NT2/D1 (cell line): Measurements from ENCODE around the gene PHLDB1.

Source experiments
- DNase-seq: peaks from one replicate; pipeline ENCODE4 v3.0.0-alpha.2; 2011; ENCODE audit warnings: low read depth, low spot score
- H3K27me3 ChIP-seq: 2 replicates; pipeline ENCODE4 v1.6.0; 2011; ENCODE audit warnings: mild to moderate bottlenecking; ENCODE audit not compliant: insufficient read length, insufficient read depth
- H3K36me3 ChIP-seq: 2 replicates; pipeline ENCODE4 v1.6.1; 2011; ENCODE audit warnings: mild to moderate bottlenecking, low read length, mixed read lengths; ENCODE audit not compliant: insufficient read depth, insufficient read length
- H3K4me1 ChIP-seq: 2 replicates; pipeline ENCODE4 v1.5.1; 2011; ENCODE audit not compliant: insufficient read depth, insufficient read length
- H3K4me3 ChIP-seq: 2 replicates; pipeline ENCODE4 v1.5.1; 2011; ENCODE audit warnings: low read depth; ENCODE audit not compliant: insufficient read length
- H3K9ac ChIP-seq: 2 replicates; pipeline ENCODE4 v1.6.0; 2011; ENCODE audit warnings: low read depth; ENCODE audit not compliant: insufficient read length
- H3K9me3 ChIP-seq: 2 replicates; pipeline ENCODE4 v1.5.1; 2011; ENCODE audit warnings: mild to moderate bottlenecking, low read length; ENCODE audit not compliant: insufficient read depth
- SUZ12 ChIP-seq: IDR thresholded peaks from 2 replicates; pipeline ENCODE4 v1.6.1; 2011; ENCODE audit not compliant: insufficient read length, insufficient read depth; ENCODE audit errors: extremely low read depth
- YY1 ChIP-seq: IDR thresholded peaks from 2 replicates; pipeline ENCODE4 v1.6.1; 2011; ENCODE audit not compliant: insufficient read length, insufficient read depth
- ZNF274 ChIP-seq: IDR thresholded peaks from 2 replicates; pipeline ENCODE4 v1.6.1; 2011; ENCODE audit warnings: mild to moderate bottlenecking, low read depth, low read length

The PHLDB1 gene

GRCh38 chr11:118646393-118646792, 39.0 kb downstream of the PHLDB1 start:
- no peak for DNase-seq
- H3K9me3 ChIP-seq: no peaks in the 10 kb centered on the region
- no peak overlapping the region for H3K9ac ChIP-seq
- no peak overlapping the region for H3K4me3 ChIP-seq
- no peaks in the 10 kb centered on the region for H3K27me3 ChIP-seq
- peaks cover 1% of the 10 kb centered on the region for H3K4me1 ChIP-seq
- H3K36me3 ChIP-seq: peaks cover 87% of the 10 kb centered on the region
- TF ChIP-seq ZNF274 (no peak), SUZ12 (no peak), YY1 (no peak)

GRCh38 chr11:118648291-118648690, 40.9 kb downstream of the PHLDB1 start:
- H3K36me3 ChIP-seq: peaks cover 88% of the 10 kb centered on the region
- H3K9me3 ChIP-seq: no peaks in the 10 kb centered on the region
- H3K4me1 ChIP-seq: no peaks in the 10 kb centered on the region
- H3K4me3 ChIP-seq: no peak overlapping the region
- no peak for DNase-seq
- no peak overlapping the region for H3K9ac ChIP-seq
- TF ChIP-seq YY1: no peak
- no peak for TF ChIP-seq SUZ12
- no peak for TF ChIP-seq ZNF274
- H3K27me3 ChIP-seq: no peaks in the 10 kb centered on the region

DNA sequence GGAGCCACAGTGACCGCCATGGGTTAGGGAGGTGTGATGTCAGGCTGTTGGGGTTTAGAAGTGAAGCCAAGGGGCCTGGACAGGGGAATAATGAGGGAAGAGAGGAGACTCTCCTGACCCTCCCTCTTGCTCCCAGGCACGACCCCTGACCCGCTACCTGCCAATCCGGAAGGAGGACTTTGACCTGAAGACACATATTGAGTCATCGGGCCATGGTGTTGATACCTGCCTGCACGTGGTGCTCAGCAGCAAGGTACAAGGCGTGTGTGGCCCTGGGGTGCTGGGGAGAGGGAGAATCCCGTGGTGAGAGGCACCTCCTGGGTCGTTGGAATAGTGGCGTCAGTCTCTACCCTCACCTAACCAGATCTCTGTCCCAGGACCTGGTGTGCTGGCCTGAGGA, 42.5 kb downstream of the PHLDB1 start:
- no peaks in the 10 kb centered on the region for H3K4me1 ChIP-seq
- H3K36me3 ChIP-seq: peaks cover 80% of the 10 kb centered on the region
- no peaks in the 10 kb centered on the region for H3K9me3 ChIP-seq
- no peak overlapping the region for H3K9ac ChIP-seq
- no peaks in the 10 kb centered on the region for H3K27me3 ChIP-seq
- no peak overlapping the region for H3K4me3 ChIP-seq
- TF ChIP-seq YY1: no peak
- TF ChIP-seq ZNF274: no peak
- no peak for TF ChIP-seq SUZ12
- DNase-seq: no peak

DNA sequence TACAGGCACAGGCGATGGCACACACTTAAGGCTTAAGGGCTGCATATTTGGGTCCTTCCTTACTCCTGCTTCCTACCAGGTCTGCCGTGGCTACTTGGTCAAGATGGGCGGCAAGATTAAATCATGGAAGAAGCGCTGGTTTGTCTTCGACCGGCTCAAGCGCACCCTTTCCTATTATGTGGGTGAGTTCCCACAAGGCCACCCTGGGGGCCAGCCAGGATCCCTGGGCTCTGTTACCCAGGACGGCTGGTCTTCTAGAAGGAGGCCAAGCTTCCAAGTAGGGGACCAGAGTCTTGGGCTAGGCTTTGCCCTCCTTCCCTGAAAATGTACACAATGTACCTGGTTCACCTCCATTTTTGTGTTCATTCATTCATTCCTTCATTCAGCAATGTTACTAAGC, 43.0 kb downstream of the PHLDB1 start:
- Histone ChIP-seq H3K4me3 (no peak overlapping the region), H3K9ac (no peak overlapping the region), H3K9me3 (no peaks in the 10 kb centered on the region), H3K36me3 (peaks cover 80% of the 10 kb centered on the region), H3K4me1 (no peaks in the 10 kb centered on the region), H3K27me3 (no peaks in the 10 kb centered on the region)
- DNase-seq: no peak
- no peak for TF ChIP-seq YY1
- TF ChIP-seq ZNF274: no peak
- no peak for TF ChIP-seq SUZ12

- TF ChIP-seq YY1 (no peak), SUZ12 (no peak), ZNF274 (no peak)
- H3K4me1 ChIP-seq: no peaks in the 10 kb centered on the region
- H3K36me3 ChIP-seq: peaks cover 80% of the 10 kb centered on the region
- no peaks in the 10 kb centered on the region for H3K27me3 ChIP-seq
- DNase-seq: no peak
- H3K9me3 ChIP-seq: no peaks in the 10 kb centered on the region
- no peak overlapping the region for H3K9ac ChIP-seq
- H3K4me3 ChIP-seq: no peak overlapping the region
These were observed 44.4 kb downstream of the PHLDB1 start for GRCh38 chr11:118651820-118652219.

GRCh38 chr11:118652681-118653181, 45.3 kb downstream of the PHLDB1 start:
- Histone ChIP-seq H3K4me3 (no peak overlapping the region), H3K4me1 (no peaks in the 10 kb centered on the region), H3K9me3 (no peaks in the 10 kb centered on the region), H3K27me3 (no peaks in the 10 kb centered on the region), H3K9ac (no peak overlapping the region), H3K36me3 (peaks cover 84% of the 10 kb centered on the region)
- TF ChIP-seq ZNF274 (no peak), YY1 (no peak), SUZ12 (no peak)
- DNase-seq: no peak

DNA sequence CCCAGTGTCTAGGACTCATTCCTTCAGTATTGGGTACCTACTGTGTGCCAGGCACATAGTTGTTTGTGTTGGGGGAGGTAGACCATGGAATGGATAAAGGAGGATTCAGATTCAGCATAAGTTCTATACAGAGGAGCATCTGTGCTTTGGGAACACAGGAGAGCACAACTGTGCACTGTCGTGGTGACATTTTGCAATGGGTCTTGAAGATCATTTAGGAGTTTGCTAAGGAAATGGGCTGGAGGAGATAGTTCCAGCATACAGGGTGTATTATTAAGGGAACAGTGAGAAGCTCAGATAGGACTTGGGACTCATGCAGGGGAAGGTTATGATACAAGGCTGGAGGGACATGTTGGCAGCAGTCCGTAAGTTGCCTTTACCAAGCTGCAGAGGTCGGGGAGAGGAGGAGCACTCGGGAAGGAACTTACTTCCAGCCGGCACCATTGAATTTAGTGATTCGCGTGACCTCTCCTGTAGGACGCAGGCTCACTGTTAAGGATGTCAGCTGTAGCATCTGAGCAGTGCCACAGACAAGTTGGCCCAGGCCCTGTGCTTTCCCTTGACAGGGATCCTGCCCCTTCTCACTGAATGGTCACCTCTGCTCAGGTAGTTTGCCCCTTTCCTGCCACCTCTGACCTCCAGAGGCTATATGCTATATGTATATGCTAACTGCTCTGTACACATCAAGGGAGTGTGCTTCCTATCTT, 46.4 kb downstream of the PHLDB1 start:
- no peak overlapping the region for H3K4me3 ChIP-seq
- H3K36me3 ChIP-seq: peaks cover 80% of the 10 kb centered on the region
- H3K9me3 ChIP-seq: no peaks in the 10 kb centered on the region
- no peak for TF ChIP-seq ZNF274
- no peak for TF ChIP-seq SUZ12
- TF ChIP-seq YY1: no peak
- no peak overlapping the region for H3K9ac ChIP-seq
- H3K27me3 ChIP-seq: no peaks in the 10 kb centered on the region
- DNase-seq: no peak
- peaks cover 7% of the 10 kb centered on the region for H3K4me1 ChIP-seq
